Activated CD4-positive, CD25-positive, alpha-beta regulatory T cell (primary cell): ENCODE results near the gene GAS2L2.

Experiments
- DNase-seq, 4 experiments: peaks; one replicate each; lab custom pipeline; 2025; lab: John Stamatoyannopoulos, UW

Gene GAS2L2

DNA sequence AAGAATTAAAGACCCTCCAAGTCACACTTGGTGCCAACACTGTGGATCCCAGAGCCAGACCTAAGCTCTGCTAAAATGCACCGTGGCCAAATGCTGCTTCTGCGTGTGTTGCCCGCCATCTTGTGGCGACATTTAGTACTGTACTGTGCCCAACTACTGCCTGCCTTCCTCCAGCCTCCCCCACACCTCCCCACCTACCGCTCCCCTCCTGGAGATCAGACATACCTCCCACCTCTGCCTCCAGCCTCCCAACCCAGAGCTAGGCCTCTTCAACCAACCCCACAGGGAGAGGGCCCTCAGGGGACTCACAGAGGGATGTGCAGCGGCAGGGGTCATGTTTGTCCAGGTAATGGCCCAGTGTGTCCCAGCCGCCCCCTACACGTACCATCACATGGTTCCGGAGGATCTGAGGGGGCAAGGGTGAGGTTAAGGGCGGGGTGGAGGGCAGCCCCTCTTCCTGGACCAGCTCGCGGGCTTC, 5.5 kb downstream of the GAS2L2 start:
- DNase-seq = peak; percentile 57 to 61 (median 59)

- no peak for DNase-seq
Measured at GRCh38 chr17:35745749-35746320, 7.2 kb downstream of the GAS2L2 start.

GRCh38 chr17:35745246-35745645, 7.8 kb downstream of the GAS2L2 start:
- no peak for DNase-seq

- no peak for DNase-seq
Measured at GRCh38 chr17:35744830-35745229, 8.2 kb downstream of the GAS2L2 start.

DNA sequence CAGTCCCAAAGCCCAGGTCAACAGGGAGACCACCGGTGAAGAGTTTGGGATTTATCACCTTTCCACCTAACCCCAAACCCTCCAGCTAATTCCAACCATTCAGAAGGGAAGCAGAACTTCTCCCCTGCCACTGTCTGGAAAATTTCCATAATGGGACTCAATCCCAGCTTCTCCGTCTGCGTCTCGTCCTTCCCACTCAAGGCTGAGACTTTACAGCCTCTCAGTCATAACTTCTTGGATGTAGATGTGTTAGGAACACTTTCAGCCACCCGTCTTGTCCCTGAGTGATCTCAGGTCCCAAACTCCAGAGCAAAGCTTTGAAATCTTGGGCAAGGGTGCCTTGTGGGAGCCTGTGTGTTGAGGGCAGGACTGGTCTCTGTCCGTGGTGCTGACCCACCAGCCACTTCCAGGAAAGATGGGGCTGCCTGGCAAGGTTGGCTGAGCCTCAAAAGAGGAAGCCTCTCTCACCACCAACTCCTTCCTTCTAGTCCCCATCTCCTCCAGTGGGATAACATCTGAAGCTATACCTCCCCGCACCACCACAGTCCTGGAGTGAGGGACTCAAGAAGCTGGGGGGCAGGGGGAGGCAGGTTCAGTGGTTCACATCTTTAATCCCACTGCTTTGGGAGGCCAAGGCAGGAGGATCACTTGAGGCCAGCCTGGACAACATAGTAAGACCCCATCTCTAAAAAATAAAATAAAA, 9.3 kb downstream of the GAS2L2 start:
- no peak for DNase-seq

DNA sequence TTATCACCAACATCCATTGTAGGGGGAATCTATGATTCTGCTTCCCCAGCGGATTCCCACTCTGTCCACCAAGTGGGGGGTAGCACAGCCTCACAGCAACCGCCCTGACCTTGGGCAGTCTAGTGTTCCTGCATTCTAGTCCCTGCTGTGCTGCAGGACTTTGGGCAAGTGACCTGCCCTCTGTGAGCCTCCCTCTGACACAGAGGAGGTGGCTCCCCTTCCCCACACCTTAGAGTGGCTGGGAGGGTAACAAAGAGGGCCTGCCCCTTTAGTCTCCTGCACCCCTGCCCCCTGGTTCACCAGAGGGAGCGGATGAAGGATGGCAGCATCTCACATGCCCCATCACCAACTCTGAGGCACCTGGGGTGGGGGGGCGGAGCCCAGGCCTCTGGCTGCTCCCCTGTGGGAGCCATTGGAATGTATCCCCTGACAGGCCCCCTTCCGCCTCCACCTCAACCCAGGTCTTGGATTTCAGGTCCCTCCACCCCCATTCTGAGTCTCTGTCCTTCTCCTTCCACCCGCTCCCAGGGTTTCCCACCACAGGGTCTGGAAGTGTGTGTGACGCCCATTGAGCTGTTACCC, 10.1 kb downstream of the GAS2L2 start:
- DNase-seq = no peak

DNA sequence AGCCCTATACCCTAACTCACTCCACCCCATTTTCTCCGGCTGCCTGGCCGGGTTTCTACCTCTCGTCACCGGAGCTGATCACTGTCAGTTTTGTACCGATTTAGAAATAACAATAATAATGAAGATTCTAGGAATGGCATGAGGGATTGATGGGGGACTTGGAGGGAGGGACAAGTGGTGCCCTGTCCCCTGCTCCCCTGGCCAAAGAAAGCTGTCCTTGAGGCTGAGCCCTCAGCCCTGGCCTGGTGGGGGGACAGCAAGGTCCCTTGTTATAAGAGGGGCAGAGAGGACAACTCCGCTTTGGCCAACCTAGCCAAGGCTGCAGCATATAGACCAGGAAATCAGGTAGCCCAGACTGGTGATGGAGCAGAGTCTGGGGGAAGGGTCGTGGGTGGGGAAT, 10.5 kb downstream of the GAS2L2 start:
- DNase-seq = no peak

GRCh38 chr17:35740997-35741931, 11.8 kb downstream of the GAS2L2 start:
- no peak for DNase-seq

DNA sequence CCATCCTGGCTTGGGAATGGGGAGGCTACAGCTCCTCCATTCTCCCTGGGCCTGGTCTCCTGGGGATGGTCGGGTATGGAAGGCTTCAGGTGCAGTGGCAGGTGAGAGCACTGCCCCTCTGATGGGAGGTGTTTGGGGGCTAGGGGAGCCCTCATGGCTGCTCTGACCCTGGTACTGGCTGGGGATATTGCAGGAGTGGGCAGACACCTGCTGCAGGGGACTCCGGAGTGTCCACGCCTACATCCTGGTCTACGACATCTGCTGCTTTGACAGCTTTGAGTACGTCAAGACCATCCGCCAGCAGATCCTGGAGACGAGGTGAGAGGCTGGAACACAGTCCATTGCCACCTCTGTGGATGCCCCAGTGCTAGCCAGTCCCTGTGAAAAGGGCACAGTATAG, 12.8 kb downstream of the GAS2L2 start:
- no peak for DNase-seq

GRCh38 chr17:35738519-35739133, 14.4 kb downstream of the GAS2L2 start:
- DNase-seq = no peak

DNA sequence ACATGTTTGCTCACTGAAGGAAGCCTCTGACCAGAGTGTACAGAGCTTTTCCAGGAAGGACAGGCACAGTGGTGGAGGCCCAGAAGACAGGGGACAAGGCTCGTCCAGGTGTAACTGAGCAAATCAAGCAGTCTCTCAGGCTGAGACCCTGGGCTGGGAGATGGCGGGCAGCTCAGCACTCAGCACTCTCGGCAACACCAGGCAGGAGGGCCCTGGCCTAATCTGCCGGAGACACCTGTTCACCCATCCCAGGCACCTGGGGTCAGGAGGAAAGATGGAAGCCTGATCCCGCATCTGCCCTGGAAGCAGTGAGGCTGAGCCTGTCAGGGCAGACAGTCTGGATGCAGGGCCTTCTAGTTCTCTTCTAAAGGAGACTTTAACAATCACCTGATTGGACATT, 16.8 kb downstream of the GAS2L2 start:
- DNase-seq = no peak

- no peak for DNase-seq
Measured at GRCh38 chr17:35735036-35735805, 17.8 kb downstream of the GAS2L2 start.

DNA sequence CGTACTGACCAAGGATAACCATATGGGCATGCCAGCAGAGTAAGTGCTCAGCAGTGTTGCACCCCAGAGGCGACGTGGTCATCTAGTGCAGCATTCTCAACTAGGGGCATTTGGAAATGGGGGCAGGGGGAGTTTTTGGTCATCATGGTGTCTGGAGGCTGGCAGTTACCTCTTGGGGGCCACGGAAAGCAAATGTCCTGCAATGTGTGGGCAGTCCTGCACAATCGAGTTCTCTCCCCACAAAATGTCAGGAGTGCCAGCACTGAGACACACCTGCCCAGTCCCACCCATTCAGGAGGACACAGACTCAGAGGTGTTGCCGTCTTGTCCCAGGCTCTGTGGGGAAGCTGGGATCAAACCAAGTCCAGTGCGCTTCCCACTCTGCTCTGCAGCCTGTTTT, 18.6 kb downstream of the GAS2L2 start:
- DNase-seq = no peak

- no peak for DNase-seq
Measured at GRCh38 chr17:35733366-35733765, 19.7 kb downstream of the GAS2L2 start.

- no peak for DNase-seq
Measured at GRCh38 chr17:35732806-35733136, 20.3 kb downstream of the GAS2L2 start.

DNA sequence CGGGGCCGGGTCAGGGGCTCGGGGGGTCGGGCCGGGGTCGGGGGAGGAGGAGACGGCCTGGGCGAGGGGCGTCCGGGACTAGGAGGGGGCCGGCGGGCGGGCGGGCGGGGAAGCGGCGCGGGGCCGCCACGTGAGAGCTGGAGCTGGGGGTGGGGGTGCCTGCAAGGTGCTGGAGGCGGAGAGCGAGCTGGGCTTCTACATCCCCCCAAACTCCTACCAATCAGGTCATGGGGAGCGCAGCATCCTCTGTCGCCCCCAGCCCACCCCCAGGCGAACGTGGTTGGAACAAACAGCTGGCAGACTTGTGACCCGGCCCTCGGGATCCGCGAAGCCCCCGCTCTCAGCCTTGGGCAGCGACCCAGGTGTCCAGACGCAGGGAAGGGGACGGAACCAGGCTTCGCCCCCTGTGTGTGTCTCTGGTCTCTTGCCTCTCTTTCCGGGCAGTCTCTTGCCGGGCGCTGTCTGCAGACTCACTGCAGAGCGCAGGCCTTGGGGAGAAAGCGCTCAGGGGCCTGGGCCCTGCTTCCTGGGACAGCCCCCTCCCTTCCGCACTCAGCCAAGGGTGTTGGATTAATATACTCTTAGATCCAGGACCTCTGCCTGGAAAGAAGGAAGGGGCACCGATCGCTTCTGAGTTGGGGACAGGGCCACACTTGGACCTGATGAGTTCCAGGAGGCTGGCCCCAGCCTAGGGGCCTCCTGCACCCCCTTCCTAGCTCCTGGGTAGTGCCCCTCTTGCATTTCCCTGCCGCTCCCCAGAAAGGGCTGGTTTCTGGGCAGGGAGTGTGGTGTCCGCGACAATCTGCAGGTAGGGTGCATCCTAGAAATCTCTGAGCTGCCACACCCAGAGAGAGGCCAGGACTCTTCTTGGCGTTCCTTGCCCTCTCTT, 20.9 kb downstream of the GAS2L2 start:
- no peak for DNase-seq

DNA sequence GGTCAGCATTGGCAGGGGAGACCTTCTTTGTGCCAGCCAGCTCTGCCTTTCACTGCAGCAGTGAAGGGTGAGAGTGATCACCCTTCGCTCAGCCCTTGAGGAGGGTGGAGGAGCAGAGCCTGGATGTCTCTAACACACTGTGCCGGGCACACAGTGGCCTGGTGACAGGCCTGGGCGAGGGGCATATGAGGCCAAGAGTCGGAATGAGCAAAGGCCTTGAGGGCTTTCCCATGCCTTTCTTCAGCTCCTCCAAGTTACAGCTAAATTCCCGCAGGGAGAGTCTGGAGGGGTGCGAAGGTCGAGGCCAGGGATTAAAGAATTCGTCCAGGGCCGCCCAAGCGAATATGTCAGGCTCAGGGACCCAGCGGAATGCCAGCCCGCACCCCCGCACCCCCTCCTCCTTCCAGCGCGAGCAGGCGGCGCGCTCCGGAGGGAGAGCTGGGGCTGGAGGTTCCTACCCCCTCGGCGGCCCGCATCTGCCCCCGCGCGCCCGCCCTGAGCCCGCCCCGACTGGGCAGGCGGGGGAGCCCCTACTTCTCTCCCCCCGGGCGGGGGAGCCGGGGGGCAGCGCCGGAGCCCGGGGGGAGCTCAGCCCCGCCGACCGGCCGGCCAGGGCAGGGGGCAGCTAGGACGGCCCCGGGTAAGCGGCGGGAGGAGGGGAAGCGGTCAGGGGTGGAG, 21.7 kb downstream of the GAS2L2 start, which contains the start of gene RASL10B:
TSS of gene RASL10B (plus strand) at position 401 of the 678 bp plus-strand sequence. CDS start 3,546 bp downstream, outside the sequence.
- peak in 3 of 4 experiments; percentile 15 to 19 (median 16) for DNase-seq

- no peak for DNase-seq
Measured at GRCh38 chr17:35730400-35731005, 22.5 kb downstream of the GAS2L2 start.

DNA sequence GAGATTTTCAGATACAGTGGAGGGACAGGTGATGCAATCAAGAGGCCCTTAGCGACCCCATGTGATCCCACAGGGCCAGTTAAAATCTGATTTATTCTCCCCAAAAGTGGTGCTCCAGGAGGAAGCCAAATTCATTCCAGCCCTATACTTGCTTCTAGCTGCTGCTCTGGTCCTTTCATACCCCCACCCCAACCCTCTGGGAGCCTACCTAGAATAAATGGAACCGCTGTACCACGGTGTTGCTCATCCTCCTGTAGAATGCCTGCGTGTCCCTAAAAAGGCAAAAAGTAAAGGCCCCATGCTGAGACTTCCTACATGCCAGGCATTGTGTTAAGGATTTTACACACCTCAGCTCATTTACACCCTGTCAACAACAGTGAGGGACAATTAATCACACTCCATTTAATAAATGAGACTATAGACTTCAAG, 23.6 kb downstream of the GAS2L2 start:
- no peak for DNase-seq
